Muscle layer of duodenum (tissue), 2 donors: ENCODE results near the gene GHRL.
"Not testable (repeated sequence)": the region's sequence is repeated elsewhere in the genome, so short reads cannot be mapped to it uniquely, and the experiment has no call there.

Experiments used
- H3K27ac ChIP-seq: one replicate; pipeline ENCODE4 v1.7.0; 2013; ENCODE audit warnings: mild to moderate bottlenecking, low read length
- H3K27me3 ChIP-seq: one replicate; pipeline ENCODE4 v1.7.0; 2013; ENCODE audit warnings: low read depth, mild to moderate bottlenecking, control low read depth, low read length
- H3K36me3 ChIP-seq, 2 donors: one replicate each; pipeline ENCODE4 v1.7.0; 2013; ENCODE audit warnings: low read length in 2 of 2, control low read depth in 1 of 2, mild to moderate bottlenecking in 1 of 2; ENCODE audit not compliant: insufficient read depth in 2 of 2, control insufficient read depth in 1 of 2
- H3K4me1 ChIP-seq, 2 donors: one replicate each; pipeline ENCODE4 v1.7.0; 2013; ENCODE audit warnings: low read length in 2 of 2, mild to moderate bottlenecking in 2 of 2, control low read depth in 1 of 2, moderate library complexity in 1 of 2; ENCODE audit not compliant: insufficient read depth in 2 of 2, control insufficient read depth in 1 of 2
- H3K4me3 ChIP-seq, 2 donors: one replicate each; pipeline ENCODE4 v1.7.0; 2013; ENCODE audit warnings: low read length in 2 of 2, low read depth in 1 of 2, mild to moderate bottlenecking in 1 of 2
- H3K9me3 ChIP-seq, 2 donors: one replicate each; pipeline ENCODE4 v1.7.0; 2013; ENCODE audit warnings: low read length in 2 of 2, control low read depth in 1 of 2, mild to moderate bottlenecking in 1 of 2; ENCODE audit not compliant: control insufficient read depth in 1 of 2
- donor health status: healthy.

Gene GHRL

DNA sequence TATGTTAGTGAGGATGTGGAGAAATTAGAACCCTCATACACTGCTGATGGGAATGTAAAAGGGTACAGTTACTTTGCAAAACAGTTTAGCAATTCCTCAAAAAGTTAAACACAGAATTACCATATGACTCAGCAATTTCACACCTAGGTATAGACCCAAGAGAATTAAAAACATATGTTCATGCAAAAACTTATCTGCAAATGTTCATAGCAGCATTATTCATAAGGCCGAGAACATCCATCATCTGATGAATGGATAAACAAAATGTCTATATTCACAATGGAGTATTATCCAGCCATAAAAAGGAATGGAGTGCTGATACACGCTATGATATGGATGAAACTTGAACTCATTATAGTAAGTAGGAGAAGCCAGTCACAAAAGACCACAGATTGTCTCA, 17.8 kb upstream of the GHRL start:
- Histone ChIP-seq H3K27ac (no peak overlapping the region), H3K36me3 (peaks cover 59 to 86% of the 10 kb centered on the region in 2 donors), H3K4me1 (no peaks in the 10 kb centered on the region), H3K9me3 (no peaks in the 10 kb centered on the region), H3K27me3 (no peaks in the 10 kb centered on the region), H3K4me3 (no peak overlapping the region)

DNA sequence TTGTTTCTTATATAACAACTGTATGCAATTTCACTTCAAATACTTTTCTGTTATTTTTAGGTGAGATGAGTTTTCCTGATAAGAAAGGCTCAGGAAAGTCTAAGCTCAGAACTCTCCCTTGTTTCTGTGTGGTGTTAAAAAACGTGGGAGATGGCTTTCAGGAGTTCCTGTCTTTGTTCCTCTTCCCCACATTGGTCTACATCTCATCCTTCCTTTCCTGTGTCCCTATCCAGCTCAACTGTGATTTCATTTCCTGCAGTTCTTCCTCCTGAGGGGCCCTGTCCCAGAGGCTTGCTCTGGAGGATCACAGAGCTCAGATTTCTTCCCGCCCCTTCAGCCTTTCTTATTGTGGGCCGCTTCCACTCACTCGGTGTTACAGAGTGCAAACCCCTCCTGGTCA, 17.0 kb upstream of the GHRL start:
- H3K27me3 ChIP-seq, result no peaks in the 10 kb centered on the region

DNA sequence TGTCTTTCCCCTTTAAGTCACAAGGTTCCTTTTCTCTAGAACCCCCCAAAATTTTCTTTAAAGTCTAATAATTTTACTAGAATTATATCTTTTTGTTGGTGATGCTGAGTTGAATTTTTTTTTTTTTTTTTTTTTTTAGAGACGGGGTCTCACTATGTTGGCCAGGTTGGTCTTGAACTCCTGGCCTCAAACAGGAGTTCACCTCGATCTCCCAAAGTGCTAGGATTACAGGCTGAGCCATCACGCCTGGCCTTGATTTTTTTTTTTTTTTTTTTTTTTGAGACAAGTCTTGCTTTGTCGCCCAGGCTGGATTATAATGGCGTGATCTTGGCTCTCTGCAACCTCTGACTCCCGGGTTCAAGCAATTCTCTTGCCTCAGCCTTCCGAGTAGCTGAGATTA, 15.9 kb upstream of the GHRL start:
- H3K9me3 ChIP-seq, result no peaks in the 10 kb centered on the region
- H3K27ac ChIP-seq, result no peak overlapping the region
- H3K36me3 ChIP-seq, result peaks cover 62 to 88% of the 10 kb centered on the region in 2 donors
- H3K27me3 ChIP-seq, result no peaks in the 10 kb centered on the region
- H3K4me3 ChIP-seq, result no peak overlapping the region
- no peaks in the 10 kb centered on the region for H3K4me1 ChIP-seq

More for the DNA sequence above, 17.0 kb upstream of the GHRL start:
- Histone ChIP-seq H3K36me3 (peaks cover 60 to 88% of the 10 kb centered on the region in 2 donors), H3K4me3 (no peak overlapping the region), H3K9me3 (no peaks in the 10 kb centered on the region), H3K27ac (no peak overlapping the region), H3K4me1 (no peaks in the 10 kb centered on the region)

DNA sequence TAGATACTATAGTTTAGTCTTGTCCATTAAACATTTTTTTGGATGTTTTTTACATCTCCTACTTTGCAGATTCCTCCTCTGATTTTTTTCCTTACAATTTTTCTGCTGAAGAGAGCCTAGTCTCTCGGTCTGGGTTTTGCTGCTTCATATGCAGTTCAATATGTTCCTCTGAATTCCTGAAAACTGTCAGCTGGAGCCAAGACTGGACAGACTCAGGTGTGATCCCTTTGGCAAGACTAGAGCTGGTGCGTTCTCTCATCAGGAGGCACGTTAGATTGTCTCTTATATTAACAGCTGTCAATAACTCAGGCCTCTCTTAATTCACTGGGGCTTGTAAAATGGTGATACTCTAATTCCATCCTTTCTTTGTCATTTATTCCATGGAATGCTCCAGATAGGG, 13.4 kb upstream of the GHRL start:
- no peak overlapping the region for H3K4me3 ChIP-seq
- no peaks in the 10 kb centered on the region for H3K4me1 ChIP-seq
- H3K27ac ChIP-seq, result no peak overlapping the region
- no peaks in the 10 kb centered on the region for H3K27me3 ChIP-seq
- peaks cover 57 to 88% of the 10 kb centered on the region in 2 donors for H3K36me3 ChIP-seq
- no peaks in the 10 kb centered on the region for H3K9me3 ChIP-seq

DNA sequence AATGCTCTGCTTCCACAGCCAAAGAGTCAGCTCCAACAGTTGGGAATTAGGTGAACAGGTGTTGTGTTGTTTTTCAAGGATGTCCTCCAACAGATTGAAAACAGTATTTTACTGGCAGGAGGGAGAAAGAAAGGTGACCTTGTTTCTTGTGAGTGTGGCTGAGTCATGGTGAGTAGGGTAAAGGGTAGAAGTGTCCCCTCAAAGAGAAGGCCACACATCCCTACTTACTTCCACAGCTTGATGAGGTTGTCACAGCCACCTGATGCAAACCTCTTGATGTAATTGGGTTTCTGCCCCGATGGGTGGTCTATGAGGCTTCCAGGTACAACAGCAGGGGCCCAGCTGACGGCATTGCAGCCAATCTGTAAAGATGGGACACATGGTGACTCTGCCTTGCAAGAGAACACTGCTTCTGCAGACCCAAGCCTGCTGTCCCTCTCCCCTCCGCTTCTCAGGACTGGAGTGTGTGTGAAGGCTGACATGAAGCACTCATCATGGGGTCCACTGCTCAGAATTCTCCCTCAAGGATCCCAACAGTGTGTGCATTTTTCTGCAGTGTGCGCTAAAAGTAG, 12.7 kb upstream of the GHRL start:
- H3K9me3 ChIP-seq, result no peaks in the 10 kb centered on the region
- H3K4me1 ChIP-seq, result no peaks in the 10 kb centered on the region
- H3K27ac ChIP-seq, result no peak overlapping the region
- peaks cover 59 to 89% of the 10 kb centered on the region in 2 donors for H3K36me3 ChIP-seq
- H3K4me3 ChIP-seq, result no peak overlapping the region
- H3K27me3 ChIP-seq, result no peaks in the 10 kb centered on the region

DNA sequence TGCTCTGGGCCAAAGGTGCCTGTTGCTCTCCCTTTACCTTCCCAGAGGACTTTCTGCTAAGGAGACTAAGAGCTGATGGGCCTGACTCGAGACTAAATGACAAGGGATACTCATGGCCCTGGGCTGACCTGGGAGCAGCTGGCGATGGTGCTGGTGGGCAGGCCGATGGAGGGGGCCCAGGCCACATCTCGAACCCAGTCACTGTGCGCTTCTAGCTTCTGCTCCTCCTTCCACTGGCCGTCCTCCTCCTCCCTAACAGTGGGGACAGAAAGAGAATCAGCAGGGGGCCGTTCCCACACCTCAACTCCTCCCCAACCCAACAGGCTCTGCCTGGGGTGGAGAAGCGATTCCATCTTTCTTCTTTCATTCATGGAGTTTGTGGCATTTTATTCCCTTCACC, 12.2 kb upstream of the GHRL start:
- H3K27ac ChIP-seq, result no peak overlapping the region
- H3K4me1 ChIP-seq, result no peaks in the 10 kb centered on the region
- peaks cover 64 to 89% of the 10 kb centered on the region in 2 donors for H3K36me3 ChIP-seq
- H3K9me3 ChIP-seq, result no peaks in the 10 kb centered on the region
- no peaks in the 10 kb centered on the region for H3K27me3 ChIP-seq
- no peak overlapping the region for H3K4me3 ChIP-seq

DNA sequence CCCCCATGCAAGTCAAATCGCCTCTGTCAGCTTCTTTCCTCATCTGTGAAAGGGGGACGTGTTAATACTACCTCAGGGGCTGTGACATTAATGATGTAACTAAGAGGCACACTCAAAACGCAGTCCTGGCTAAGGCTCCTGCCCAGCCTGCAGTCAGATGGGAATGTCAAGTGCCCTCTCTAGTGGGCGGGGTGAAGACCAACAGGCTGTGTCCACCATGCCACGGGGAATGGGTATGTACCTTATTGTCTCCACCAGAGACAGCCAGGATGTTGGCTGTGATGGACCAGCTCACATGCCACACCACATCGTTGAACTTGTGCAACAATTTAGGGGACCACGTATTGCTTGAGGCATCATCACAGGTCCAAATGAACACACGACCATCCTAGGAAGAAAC, 11.0 kb upstream of the GHRL start:
- H3K27ac ChIP-seq, result no peak overlapping the region
- H3K9me3 ChIP-seq, result no peaks in the 10 kb centered on the region
- peaks cover 66 to 89% of the 10 kb centered on the region in 2 donors for H3K36me3 ChIP-seq
- no peaks in the 10 kb centered on the region for H3K4me1 ChIP-seq
- no peaks in the 10 kb centered on the region for H3K27me3 ChIP-seq
- H3K4me3 ChIP-seq, result no peak overlapping the region

DNA sequence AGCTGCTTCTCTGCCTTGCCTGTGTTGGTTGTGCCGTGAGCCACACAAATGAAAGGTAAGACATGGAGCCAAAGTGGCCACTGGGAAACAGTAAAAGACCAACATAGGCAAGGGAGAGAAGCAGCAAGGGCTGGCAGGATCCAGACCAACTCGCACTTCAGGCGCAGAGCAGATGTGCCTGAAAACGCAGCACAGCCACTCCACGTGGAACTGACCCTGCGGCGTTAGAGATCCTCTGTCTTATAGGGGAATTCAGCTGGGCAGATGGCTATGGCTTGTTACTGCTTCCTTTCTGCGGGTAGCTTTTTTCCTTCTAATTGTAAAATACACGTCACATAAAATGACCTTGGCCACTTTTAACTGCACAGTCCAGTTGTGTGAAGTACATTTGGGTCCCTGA, 10.4 kb upstream of the GHRL start:
- Histone ChIP-seq H3K27ac (no peak overlapping the region), H3K36me3 (peaks cover 66 to 89% of the 10 kb centered on the region in 2 donors), H3K27me3 (no peaks in the 10 kb centered on the region), H3K9me3 (no peaks in the 10 kb centered on the region), H3K4me1 (no peaks in the 10 kb centered on the region), H3K4me3 (no peak overlapping the region)

DNA sequence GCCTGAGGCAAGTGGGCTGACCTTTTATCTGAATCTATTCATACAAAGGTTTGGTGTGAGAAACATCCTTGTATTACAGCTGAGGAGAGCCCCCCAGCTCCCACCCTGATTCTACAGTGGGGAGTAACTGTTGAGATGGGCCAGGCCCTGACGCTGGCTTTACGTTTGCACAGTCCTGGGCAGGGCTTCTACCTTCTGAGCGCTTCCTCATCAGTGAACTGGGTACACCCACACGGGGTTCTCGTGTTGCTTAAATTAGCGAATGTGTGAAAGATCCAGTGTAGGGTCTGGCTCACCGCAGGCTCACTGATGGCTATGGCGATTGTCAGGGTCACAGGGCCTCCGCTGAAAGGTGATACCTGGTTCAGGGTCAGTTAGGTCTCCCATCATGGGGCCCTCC, 7.3 kb upstream of the GHRL start:
- peaks cover 50 to 65% of the 10 kb centered on the region in 2 donors for H3K36me3 ChIP-seq

DNA sequence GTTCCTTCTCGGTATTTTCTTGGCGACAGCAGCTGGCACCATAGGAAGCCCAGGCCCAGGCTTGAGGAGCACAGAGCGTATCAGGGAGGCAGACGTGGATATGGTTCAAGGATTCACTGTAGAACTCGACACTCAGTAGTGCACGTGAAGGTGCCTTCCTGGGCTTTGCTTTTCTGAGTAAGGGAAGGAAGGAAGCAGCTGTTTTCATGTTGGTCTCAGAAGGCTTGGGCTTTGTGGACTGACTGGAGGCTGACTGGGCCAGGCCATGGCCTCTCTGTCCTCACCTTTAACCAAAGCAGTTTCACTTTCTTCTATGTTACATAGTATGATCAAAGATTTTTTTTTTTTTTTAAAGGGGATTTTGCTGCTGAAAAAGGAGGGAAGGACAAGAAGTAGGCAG, 6.9 kb upstream of the GHRL start:
- Histone ChIP-seq H3K36me3 (peaks cover 49 to 64% of the 10 kb centered on the region in 2 donors), H3K4me1 (no peaks in the 10 kb centered on the region), H3K4me3 (no peak overlapping the region)

More for the DNA sequence above, 7.3 kb upstream of the GHRL start:
- no peak overlapping the region for H3K4me3 ChIP-seq
- no peaks in the 10 kb centered on the region for H3K27me3 ChIP-seq
- no peaks in the 10 kb centered on the region for H3K9me3 ChIP-seq
- no peak overlapping the region for H3K27ac ChIP-seq
- H3K4me1 ChIP-seq, result no peaks in the 10 kb centered on the region

DNA sequence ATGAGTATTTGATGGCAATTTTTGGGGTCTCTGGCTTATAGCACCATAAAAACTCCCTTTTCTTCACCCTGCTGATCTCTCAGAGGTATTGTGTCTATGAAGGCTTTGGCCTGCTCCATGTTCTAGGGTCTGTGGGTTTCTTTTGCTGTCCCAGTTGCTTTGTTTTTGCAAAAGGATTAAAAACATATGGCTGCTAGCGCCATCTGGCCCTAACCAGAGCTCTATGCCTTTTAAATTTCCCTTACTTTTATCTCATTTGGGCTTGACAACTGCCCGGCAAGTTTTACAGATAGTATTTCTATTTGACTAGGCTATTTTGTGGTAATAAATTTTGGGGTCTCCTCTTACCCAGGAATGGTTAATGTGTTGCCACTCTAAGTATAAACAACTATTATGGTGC, 6.4 kb upstream of the GHRL start:
- Histone ChIP-seq H3K36me3 (peaks cover 44 to 63% of the 10 kb centered on the region in 2 donors), H3K27me3 (no peaks in the 10 kb centered on the region), H3K4me1 (no peaks in the 10 kb centered on the region), H3K9me3 (no peaks in the 10 kb centered on the region), H3K27ac (no peak overlapping the region), H3K4me3 (no peak overlapping the region)

More for the DNA sequence above, 6.9 kb upstream of the GHRL start:
- no peak overlapping the region for H3K27ac ChIP-seq
- no peaks in the 10 kb centered on the region for H3K27me3 ChIP-seq
- H3K9me3 ChIP-seq, result no peaks in the 10 kb centered on the region

DNA sequence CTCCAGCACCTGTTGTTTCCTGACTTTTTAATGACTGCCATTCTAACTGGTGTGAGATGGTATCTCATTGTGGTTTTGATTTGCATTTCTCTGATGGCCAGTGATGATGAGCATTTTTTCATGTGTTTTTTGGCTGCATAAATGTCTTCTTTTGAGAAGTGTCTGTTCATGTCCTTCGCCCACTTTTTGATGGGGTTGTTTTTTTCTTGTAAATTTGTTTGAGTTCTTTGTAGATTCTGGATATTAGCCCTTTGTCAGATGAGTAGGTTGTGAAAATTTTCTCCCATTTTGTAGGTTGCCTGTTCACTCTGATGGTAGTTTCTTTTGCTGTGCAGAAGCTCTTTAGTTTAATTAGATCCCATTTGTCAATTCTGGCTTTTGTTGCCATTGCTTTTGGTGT, 5.3 kb upstream of the GHRL start:
- H3K4me1 ChIP-seq, H3K27ac ChIP-seq, H3K27me3 ChIP-seq, H3K4me3 ChIP-seq, H3K9me3 ChIP-seq: not testable (repeated sequence)
- H3K36me3 ChIP-seq, result peaks cover 33 to 56% of the 10 kb centered on the region in 2 donors
